Mucosa of descending colon (tissue), 3 donors: ENCODE results near the gene PLAAT4. TPM values are rescaled to one million over a fixed set of nuclear protein-coding genes. Genes with fewer than 3 reads are reported as not detected.
"Not testable (repeated sequence)": the region's sequence is repeated elsewhere in the genome, so short reads cannot be mapped to it uniquely, and the experiment has no call there.

ENCODE experiments used
- ATAC-seq: fragments of 200-7000 bp; cut with Tn5 transposase; one replicate; pipeline ENCODE4 v1.9.1; 2020; ENCODE audit warnings: mild to moderate bottlenecking, moderate library complexity
- DNase-seq, 3 donors: peaks; one replicate each; pipeline ENCODE4 v3.0.0-alpha.2; 2020
- H3K36me3 ChIP-seq: fragments of 200-600 bp; one replicate; pipeline ENCODE4 v1.8.0; 2021; ENCODE audit warnings: low read depth, mild to moderate bottlenecking
- H3K4me1 ChIP-seq: fragments of 200-600 bp; one replicate; pipeline ENCODE4 v1.8.0; 2021; ENCODE audit warnings: low read depth, mild to moderate bottlenecking
- H3K4me3 ChIP-seq: fragments of 200-600 bp; one replicate; pipeline ENCODE4 v1.8.0; 2021; ENCODE audit warnings: mild to moderate bottlenecking
- H3K9me3 ChIP-seq: fragments of 200-600 bp; one replicate; pipeline ENCODE4 v1.8.0; 2021; ENCODE audit warnings: mild to moderate bottlenecking
- intact Hi-C, 2 donors: fragments of 100-400 bp; cut with DNase I in 1 of 2; cut with micrococcal nuclease in 1 of 2; formaldehyde crosslinking; loops; one replicate each; pipeline versions ENCODE4 v1.11.0 to v1.11.1; 2022; cut with DNase I, micrococcal nuclease
- total RNA-seq, 3 donors: library from RNA; stranded (reverse); fragmentation: NEBNext Ultra II Directional in 2 of 3; extraction: Animal tissue kit (Norgen Biotek cat#: 25700) in 2 of 3; gene quantifications; one replicate each; pipeline versions ENCODE4 v1.2.1 to v1.2.4, GENCODE V29; 2021 to 2023
- TF ChIP-seq, protein P1 (sequence below): fragments of 200-600 bp; IDR thresholded peaks from one replicate; pipeline ENCODE4 v1.8.0; 2022; ENCODE audit warnings: antibody characterized with exemption, mild to moderate bottlenecking
- donor health status: DM: no; HTN: no; CAD: no; lungs with moderate emphysema.
- donor health status: DM: no; HTN: no; CAD: no.
- donor health status: DM: no; HTN: yes; CAD: no.

PLAAT4 gene
- total RNA-seq, 3 donors from 2014 or later: 57.0 to 99.0 (median 96.7) TPM

DNA sequence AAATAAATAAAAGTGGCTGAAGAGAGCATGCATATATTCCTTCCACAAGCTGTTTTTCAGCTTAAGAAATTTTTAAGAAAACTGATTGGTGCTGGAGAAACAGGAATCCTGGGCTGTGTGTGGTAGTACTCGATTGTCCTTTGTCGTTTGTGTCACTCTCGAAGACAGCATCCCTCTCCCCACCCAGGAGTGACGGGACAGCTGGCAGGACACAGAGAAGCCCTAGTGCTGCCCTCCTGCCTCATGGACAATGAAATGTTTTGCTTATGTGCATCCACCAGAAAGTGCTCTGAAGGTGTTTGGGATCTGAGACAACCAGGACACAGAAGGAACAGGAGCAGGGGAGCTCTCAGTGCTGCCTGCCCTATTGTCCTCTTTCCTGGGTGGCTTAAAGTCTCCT is 12.8 kb downstream of the PLAAT4 start:
- intact Hi-C loops: no loop called here
- DNase-seq (no peak), ATAC-seq (no peak)
- TF ChIP-seq, protein P1, sequence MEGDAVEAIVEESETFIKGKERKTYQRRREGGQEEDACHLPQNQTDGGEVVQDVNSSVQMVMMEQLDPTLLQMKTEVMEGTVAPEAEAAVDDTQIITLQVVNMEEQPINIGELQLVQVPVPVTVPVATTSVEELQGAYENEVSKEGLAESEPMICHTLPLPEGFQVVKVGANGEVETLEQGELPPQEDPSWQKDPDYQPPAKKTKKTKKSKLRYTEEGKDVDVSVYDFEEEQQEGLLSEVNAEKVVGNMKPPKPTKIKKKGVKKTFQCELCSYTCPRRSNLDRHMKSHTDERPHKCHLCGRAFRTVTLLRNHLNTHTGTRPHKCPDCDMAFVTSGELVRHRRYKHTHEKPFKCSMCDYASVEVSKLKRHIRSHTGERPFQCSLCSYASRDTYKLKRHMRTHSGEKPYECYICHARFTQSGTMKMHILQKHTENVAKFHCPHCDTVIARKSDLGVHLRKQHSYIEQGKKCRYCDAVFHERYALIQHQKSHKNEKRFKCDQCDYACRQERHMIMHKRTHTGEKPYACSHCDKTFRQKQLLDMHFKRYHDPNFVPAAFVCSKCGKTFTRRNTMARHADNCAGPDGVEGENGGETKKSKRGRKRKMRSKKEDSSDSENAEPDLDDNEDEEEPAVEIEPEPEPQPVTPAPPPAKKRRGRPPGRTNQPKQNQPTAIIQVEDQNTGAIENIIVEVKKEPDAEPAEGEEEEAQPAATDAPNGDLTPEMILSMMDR: no peak
- Histone ChIP-seq H3K9me3 (no peaks in the 10 kb centered on the region), H3K4me1 (peaks cover 4% of the 10 kb centered on the region), H3K36me3 (no peaks in the 10 kb centered on the region), H3K4me3 (no peak overlapping the region)

DNA sequence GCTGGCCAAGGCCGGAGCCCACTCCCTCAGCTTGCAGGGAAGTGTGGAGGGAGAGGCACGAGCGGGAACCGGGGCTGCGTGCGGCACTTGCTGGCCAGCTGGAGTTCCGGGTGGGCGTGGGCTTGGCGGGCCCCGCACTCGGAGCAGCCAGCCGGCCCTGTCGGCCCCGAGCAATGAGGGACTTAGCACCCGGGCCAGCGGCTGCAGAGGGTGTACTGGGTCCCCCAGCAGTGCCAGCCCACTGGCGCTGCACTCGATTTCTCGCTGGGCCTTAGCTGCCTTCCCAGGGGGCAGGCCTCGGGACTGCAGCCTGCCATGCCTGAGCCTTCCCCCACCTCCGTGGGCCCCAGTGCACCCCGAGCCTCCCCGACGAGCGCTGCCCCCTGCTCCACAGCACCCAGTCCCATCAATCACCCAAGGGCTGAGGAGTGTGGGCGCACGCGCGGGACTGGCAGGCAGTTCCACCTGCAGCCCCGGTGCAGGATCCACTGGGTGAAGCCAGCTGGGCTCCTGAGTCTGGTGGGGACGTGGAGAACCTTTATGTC is 13.6 kb downstream of the PLAAT4 start:
- intact Hi-C loops, DNase-seq, ATAC-seq, H3K9me3 ChIP-seq, H3K36me3 ChIP-seq, H3K4me1 ChIP-seq, H3K4me3 ChIP-seq: not testable (repeated sequence)

DNA sequence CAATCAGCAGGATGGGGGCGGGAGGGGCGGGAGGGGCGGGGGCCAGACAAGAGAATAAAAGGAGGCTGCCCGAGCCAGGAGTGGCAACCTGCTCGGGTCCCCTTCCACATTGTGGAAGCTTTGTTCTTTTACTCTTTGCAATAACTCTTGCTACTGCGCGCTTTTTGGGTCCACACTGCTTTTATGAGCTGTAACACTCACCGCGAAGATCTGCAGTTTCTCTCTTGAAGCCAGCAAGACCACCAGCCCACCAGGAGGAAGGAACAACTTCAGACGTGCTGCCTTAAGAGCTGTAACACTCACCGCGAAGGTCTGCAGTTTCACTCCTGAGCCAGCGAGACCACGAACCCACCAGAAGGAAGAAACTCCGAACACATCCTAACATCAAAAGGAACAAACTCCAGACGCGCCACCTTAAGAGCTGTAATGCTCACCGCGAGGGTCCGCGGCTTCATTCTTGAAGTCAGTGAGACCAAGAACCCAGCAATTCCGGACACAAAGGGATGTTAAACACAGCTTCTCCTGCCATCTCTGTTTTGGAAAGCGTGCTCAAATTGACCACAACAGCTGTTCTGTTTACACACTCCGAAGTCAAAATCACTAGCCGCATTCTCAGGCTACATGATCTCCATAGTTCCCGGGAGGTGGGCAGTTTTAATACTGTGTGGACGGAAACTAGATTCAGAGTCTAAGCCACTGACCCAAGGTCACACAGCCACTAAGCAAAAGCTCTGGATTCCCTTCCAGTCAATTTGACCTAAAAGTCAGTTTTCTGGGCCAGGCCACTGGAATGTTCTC is 14.7 kb downstream of the PLAAT4 start:
- TF ChIP-seq, protein P1: no peak
- Histone ChIP-seq H3K36me3 (no peaks in the 10 kb centered on the region), H3K4me3 (no peak overlapping the region), H3K4me1 (peaks cover 4% of the 10 kb centered on the region), H3K9me3 (no peaks in the 10 kb centered on the region)
- intact Hi-C loops: no loop called here
- DNase-seq: no peak
- no peak for ATAC-seq

DNA sequence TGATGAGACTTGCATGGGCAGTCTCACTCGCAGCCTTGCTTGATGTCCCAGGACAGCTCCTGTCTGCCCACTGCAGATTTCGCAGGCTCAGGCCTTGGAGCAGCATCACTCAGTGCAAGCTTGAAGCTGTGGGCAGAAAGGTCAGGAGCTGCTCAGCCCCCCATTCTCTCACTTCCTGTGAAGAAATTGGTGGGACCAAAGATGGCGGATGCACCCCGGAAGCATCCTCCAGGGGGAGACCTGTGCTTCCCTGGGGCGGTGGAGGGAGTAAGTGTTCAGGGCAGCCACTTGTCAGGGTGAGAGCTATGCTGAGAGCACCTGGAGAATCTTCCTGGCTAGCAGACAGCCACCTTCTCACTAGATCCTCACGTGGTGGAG is 15.3 kb downstream of the PLAAT4 start:
- Histone ChIP-seq H3K9me3 (no peaks in the 10 kb centered on the region), H3K36me3 (no peaks in the 10 kb centered on the region), H3K4me3 (no peak overlapping the region), H3K4me1 (peaks cover 4% of the 10 kb centered on the region)
- intact Hi-C loops: no loop called here
- DNase-seq (no peak), ATAC-seq (peak; percentile 10)
- TF ChIP-seq, protein P1: no peak

DNA sequence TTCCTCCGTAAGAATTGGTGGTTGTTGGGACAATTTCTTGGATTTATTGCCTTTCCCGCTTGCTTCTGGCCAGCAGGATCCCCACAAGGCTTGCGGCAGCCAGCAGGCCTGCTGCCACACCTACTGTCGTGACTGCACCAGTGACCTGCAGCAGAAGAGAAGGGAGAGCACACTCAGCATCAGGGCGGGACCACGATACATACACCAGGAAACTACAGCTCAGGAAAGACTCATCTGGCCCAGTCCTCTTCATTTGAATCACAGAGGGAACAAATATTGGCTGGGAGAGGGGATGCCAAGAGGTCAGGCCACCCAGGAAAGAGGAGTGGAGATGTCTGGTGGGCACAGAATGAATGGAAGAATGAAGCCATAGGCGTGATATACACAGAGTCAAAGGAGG is 16.3 kb downstream of the PLAAT4 start:
- ATAC-seq (peak; percentile 77), DNase-seq (peak in 1 of 3 donors; percentile 53)
- intact Hi-C loops: no loop called here
- Histone ChIP-seq H3K4me3 (no peak overlapping the region), H3K4me1 (peaks cover 4% of the 10 kb centered on the region), H3K36me3 (no peaks in the 10 kb centered on the region), H3K9me3 (no peaks in the 10 kb centered on the region)
- TF ChIP-seq, protein P1: no peak

DNA sequence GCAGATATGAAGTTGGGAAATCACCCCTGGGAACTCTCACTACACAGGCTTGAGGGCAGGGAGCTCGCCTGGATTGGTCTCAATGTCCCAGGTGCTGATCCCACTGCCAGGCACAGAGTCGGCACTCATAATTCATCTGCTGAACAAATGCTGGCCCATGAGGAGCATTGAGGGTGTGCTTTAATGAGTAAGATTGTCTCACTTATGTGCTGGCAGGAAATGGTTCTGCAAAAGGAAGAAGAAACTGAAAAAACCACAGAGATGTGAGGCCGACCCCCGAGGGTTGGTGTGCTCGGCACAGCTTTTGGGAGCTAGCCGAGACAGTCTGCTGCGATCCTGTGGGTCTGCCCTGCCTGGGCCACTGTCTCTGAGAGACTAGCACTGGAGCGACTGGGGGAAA is 17.2 kb downstream of the PLAAT4 start:
- TF ChIP-seq, protein P1: no peak
- DNase-seq: no peak
- ATAC-seq: peak; percentile 40
- Histone ChIP-seq H3K4me3 (no peak overlapping the region), H3K36me3 (no peaks in the 10 kb centered on the region), H3K9me3 (no peaks in the 10 kb centered on the region), H3K4me1 (peaks cover 4% of the 10 kb centered on the region)
- intact Hi-C loops: no loop called here
